WERI-Rb-1 (cell line): ENCODE measurements around the gene DHDH.
"Not testable (repeated sequence)": the region's sequence is repeated elsewhere in the genome, so short reads cannot be mapped to it uniquely, and the experiment has no call there.

Experiments used
- DNase-seq: peaks from one replicate; pipeline ENCODE4 v3.0.0-alpha.2; 2020
- H3K27ac ChIP-seq: fragments of 250-450 bp; sonication (Bioruptor Pico); 2 replicates; pipeline ENCODE4 v1.5.1; 2020; ENCODE audit warnings: mild to moderate bottlenecking, moderate library complexity
- H3K27me3 ChIP-seq: fragments of 250-450 bp; sonication (Bioruptor Pico); 2 replicates; pipeline ENCODE4 v1.5.1; 2021; ENCODE audit warnings: mild to moderate bottlenecking, low read depth, moderate library complexity; ENCODE audit not compliant: insufficient read depth, severe bottlenecking
- H3K36me3 ChIP-seq: fragments of 250-450 bp; sonication (Bioruptor Pico); 2 replicates; pipeline ENCODE4 v1.5.1; 2020; ENCODE audit warnings: mild to moderate bottlenecking, moderate library complexity
- H3K4me3 ChIP-seq: 2 replicates; pipeline ENCODE4 v1.5.1; 2011; ENCODE audit warnings: low read depth, mild to moderate bottlenecking, control low read depth, low read length
- H3K9me3 ChIP-seq: fragments of 250-450 bp; sonication (Bioruptor Pico); 2 replicates; pipeline ENCODE4 v1.5.1; 2021; ENCODE audit warnings: mild to moderate bottlenecking, moderate library complexity; ENCODE audit not compliant: severe bottlenecking
- TF ChIP-seq, protein P1 (sequence below): IDR thresholded peaks from 2 replicates; pipeline ENCODE4 v1.5.1; 2011; ENCODE audit warnings: low read depth, mild to moderate bottlenecking, control low read depth, inconsistent platforms, low read length

DHDH gene

DNA sequence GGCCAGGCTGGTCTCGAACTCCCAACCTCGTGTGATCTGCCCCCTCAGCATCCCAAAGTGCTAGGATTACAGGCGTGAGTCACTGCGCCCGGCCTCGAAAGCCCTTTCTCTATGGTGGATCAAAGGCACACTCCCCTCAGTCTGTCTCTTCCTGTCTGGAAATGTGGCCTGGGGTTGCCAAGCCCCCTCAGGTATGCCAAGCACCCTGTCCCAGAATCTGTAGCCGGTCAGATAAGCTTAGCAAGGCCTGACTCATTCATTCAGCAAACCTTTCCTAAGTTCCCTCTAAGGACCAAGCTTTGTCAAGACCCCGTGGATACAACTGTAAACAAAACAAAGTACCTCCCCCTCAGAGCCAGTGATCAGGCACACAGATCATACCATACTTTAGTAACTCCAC is 19.3 kb upstream of the DHDH start:
- TF ChIP-seq, protein P1, sequence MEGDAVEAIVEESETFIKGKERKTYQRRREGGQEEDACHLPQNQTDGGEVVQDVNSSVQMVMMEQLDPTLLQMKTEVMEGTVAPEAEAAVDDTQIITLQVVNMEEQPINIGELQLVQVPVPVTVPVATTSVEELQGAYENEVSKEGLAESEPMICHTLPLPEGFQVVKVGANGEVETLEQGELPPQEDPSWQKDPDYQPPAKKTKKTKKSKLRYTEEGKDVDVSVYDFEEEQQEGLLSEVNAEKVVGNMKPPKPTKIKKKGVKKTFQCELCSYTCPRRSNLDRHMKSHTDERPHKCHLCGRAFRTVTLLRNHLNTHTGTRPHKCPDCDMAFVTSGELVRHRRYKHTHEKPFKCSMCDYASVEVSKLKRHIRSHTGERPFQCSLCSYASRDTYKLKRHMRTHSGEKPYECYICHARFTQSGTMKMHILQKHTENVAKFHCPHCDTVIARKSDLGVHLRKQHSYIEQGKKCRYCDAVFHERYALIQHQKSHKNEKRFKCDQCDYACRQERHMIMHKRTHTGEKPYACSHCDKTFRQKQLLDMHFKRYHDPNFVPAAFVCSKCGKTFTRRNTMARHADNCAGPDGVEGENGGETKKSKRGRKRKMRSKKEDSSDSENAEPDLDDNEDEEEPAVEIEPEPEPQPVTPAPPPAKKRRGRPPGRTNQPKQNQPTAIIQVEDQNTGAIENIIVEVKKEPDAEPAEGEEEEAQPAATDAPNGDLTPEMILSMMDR: no peak
- no peak overlapping the region for H3K4me3 ChIP-seq
- DNase-seq: no peak
- no peaks in the 10 kb centered on the region for H3K9me3 ChIP-seq
- H3K27me3 ChIP-seq: no peaks in the 10 kb centered on the region
- H3K27ac ChIP-seq: no peak overlapping the region
- H3K36me3 ChIP-seq: peaks cover 59% of the 10 kb centered on the region

DNA sequence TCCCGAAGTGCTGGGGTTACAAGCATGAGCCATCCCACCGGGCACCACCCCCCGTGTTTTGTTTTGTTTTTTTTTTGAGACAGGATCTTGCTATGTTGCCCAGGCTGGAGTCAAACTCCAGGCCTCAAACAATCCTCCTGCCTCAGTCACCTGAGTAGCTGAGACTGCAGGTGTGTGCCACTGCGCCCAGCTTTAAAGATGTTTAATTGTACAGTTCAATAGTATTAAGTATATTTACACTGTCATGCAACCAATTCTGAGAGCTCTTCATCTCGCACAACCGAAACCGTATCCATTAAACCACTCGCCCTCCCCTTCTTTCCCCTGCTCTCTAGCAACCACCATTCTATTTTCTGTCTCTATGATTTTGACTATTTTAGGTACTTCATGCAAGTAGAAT is 17.7 kb upstream of the DHDH start:
- no peak overlapping the region for H3K4me3 ChIP-seq
- H3K27ac ChIP-seq: no peak overlapping the region
- no peaks in the 10 kb centered on the region for H3K27me3 ChIP-seq
- H3K36me3 ChIP-seq: peaks cover 46% of the 10 kb centered on the region
- DNase-seq: no peak
- TF ChIP-seq, protein P1: no peak
- H3K9me3 ChIP-seq: no peaks in the 10 kb centered on the region

DNA sequence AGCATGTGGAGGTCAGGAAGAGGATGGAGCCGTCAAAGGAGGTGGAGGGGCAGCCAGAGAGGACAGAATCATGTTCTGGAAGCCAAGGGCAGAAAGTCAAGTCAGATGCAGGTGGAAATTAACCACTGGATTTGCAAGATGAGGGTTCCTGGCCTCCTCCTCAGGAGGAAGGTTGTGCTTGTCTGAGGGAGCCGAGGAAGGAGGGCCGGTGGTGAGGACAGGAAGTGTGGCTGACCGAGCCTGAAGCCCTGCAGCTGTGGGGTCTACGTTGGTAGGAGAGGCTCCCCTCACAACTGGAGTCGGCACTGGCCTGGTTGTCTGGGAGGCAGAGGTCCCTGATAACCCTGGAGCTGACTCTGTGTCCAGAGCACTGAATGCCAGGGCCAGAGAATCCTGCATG is 15.4 kb upstream of the DHDH start:
- TF ChIP-seq, protein P1: no peak
- Histone ChIP-seq H3K27ac (no peak overlapping the region), H3K36me3 (peaks cover 41% of the 10 kb centered on the region), H3K4me3 (no peak overlapping the region), H3K9me3 (no peaks in the 10 kb centered on the region), H3K27me3 (no peaks in the 10 kb centered on the region)
- no peak for DNase-seq

DNA sequence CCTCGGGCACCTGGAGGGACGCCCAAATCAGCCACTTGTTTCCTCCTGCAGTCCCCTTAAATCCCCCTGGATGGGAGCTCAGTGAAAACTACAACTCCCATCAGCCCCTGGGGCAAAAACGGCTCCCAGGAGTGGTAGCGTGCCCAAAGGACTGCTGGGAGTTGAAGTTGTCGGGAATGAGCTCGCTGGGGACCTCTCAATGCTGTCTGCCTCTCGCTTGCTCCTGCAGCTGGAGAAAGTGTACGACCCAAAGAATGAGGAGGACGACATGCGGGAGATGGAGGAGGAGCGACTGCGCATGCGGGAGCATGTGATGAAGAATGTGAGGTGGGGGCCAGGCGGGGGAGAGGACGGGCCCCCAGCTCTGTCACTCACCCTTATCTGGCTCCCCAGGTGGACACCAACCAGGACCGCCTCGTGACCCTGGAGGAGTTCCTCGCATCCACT is 14.7 kb upstream of the DHDH start:
- H3K27me3 ChIP-seq: no peaks in the 10 kb centered on the region
- H3K27ac ChIP-seq: no peak overlapping the region
- no peaks in the 10 kb centered on the region for H3K9me3 ChIP-seq
- peak; percentile 45 for DNase-seq
- no peak overlapping the region for H3K4me3 ChIP-seq
- peaks cover 35% of the 10 kb centered on the region for H3K36me3 ChIP-seq
- TF ChIP-seq, protein P1: no peak

DNA sequence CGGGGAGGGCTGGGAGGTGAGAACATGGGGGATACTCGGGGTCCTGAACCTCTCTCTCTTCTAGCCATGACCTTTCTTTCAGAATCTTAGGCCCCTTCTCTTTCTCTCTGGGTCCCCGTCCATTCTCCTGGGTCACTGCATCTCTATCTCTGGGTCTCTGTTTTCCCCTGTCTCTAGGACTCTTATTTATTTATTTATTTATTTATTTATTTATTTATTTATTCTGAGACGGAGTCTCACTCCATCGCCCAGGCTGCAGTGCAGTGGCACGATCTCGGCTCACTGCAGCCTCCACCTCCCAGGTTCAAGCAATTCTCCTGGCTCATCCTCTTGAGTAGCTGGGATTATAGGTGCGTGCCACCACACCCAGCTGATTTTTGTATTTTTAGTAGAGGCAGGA is 14.2 kb upstream of the DHDH start:
- not testable (repeated sequence) for H3K27me3 ChIP-seq, H3K4me3 ChIP-seq, H3K27ac ChIP-seq, DNase-seq, H3K9me3 ChIP-seq
- peaks cover 32% of the 10 kb centered on the region for H3K36me3 ChIP-seq

DNA sequence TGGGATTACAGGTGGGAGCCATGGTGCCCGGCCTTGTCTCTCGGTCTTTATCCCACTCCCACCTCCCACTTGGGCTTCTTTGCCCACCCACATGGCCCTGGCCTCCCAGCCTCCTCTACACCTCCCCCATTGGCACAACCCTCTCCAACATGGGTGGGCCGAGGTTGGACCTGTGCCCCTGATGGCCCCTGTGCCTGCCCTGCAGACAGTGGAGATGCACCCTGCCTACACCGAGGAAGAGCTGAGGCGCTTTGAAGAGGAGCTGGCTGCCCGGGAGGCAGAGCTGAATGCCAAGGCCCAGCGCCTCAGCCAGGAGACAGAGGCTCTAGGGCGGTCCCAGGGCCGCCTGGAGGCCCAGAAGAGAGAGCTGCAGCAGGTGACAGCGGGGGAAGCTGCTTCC is 12.6 kb upstream of the DHDH start:
- Histone ChIP-seq H3K36me3 (peaks cover 23% of the 10 kb centered on the region), H3K9me3 (no peaks in the 10 kb centered on the region), H3K4me3 (no peak overlapping the region)

More for the DNA sequence above, 12.6 kb upstream of the DHDH start:
- TF ChIP-seq, protein P1: no peak
- Histone ChIP-seq H3K27me3 (no peaks in the 10 kb centered on the region), H3K27ac (no peak overlapping the region)
- no peak for DNase-seq
